GM12801 (cell line): Measurements from ENCODE around the gene ARID5B.

ENCODE experiments used
- CTCF ChIP-seq: IDR thresholded peaks from one replicate; pipeline ENCODE4 v1.5.1; 2011; ENCODE audit warnings: control low read depth; ENCODE audit not compliant: insufficient read length; ENCODE audit errors: extremely low read depth

The ARID5B gene

GRCh38 chr10:62039954-62040353 is 138.5 kb downstream of the ARID5B start:
- no peak for TF ChIP-seq CTCF

- TF ChIP-seq CTCF, result no peak
Measured at GRCh38 chr10:62040881-62041280, 139.4 kb downstream of the ARID5B start.

- no peak for TF ChIP-seq CTCF
Measured at GRCh38 chr10:62043421-62044021, 142.0 kb downstream of the ARID5B start.

GRCh38 chr10:62044566-62044965 is 143.1 kb downstream of the ARID5B start:
- TF ChIP-seq CTCF, result no peak

- no peak for TF ChIP-seq CTCF
Measured at GRCh38 chr10:62045765-62046521, 144.4 kb downstream of the ARID5B start.

- TF ChIP-seq CTCF, result no peak
Measured at GRCh38 chr10:62046522-62047227, 145.2 kb downstream of the ARID5B start.

GRCh38 chr10:62047228-62047892 is 145.9 kb downstream of the ARID5B start:
- no peak for TF ChIP-seq CTCF
